Measurements from ENCODE around the gene PAXX. TPM values are rescaled to one million over a fixed set of nuclear protein-coding genes. Genes with fewer than 3 reads are reported as not detected.

Gene PAXX
- total RNA-seq, 4 donors from 2014 or later, result 52.3 to 92.4 (median 63.0) TPM

- TF ChIP-seq CTCF (IDR thresholded peaks at IDR 0.05), result no peak
- Histone ChIP-seq H3K4me3 (no peak overlapping the region), H3K4me1 (peaks cover 0 to 30% (median 7%) of the 10 kb centered on the region in 4 donors)
Measured at GRCh38 chr9:136990242-136990911, 1.8 kb upstream of the PAXX start.

DNA sequence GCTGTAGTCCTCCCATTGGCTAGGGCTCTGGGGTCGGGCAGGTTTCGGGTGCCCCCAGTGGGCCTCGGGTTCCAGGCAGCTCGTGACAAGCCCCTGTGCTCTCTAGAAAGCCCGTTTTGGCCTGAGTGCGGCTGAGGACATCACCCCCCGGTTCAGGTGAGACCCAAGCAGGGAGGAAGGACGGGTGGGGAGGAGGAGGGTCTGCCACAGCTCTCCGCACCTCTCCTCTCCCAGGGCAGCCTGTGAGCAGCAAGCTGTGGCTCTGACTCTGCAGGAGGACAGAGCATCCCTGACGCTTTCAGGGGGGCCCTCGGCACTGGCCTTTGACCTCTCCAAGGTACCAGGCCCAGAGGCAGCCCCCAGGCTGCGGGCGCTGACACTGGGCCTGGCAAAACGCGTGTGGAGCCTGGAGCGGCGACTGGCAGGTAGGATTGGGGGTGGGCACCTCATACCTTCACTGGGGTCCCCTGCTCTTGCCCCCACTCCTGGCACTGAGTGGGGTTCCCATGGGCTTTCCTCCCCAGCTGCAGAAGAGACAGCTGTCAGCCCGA is 672 bp downstream of the PAXX start:
- TF ChIP-seq CTCF (IDR thresholded peaks at IDR 0.05) (no peak), POLR2A (IDR thresholded peaks at IDR 0.05) (no peak)
- no peaks in the 10 kb centered on the region for H3K27me3 ChIP-seq
- H3K4me1 ChIP-seq, result peaks cover 3 to 50% (median 28%) of the 10 kb centered on the region in 4 donors
- peak overlapping the region; percentile 67 to 88 (median 80) for H3K4me3 ChIP-seq
- no peak for DNase-seq
- peaks cover 0 to 7% (median 0%) of the 10 kb centered on the region in 3 donors for H3K36me3 ChIP-seq
- no peaks in the 10 kb centered on the region for H3K9me3 ChIP-seq
- peak overlapping the region; percentile 82 to 99 (median 91) for H3K27ac ChIP-seq

More at GRCh38 chr9:136990242-136990911, 1.8 kb upstream of the PAXX start:
- no peak for DNase-seq
- H3K9me3 ChIP-seq, result no peaks in the 10 kb centered on the region
- H3K27ac ChIP-seq, result no peak overlapping the region
- peaks cover 0 to 7% (median 0%) of the 10 kb centered on the region in 3 donors for H3K36me3 ChIP-seq
- H3K27me3 ChIP-seq, result peaks cover 0 to 7% of the 10 kb centered on the region in 2 donors

- Histone ChIP-seq H3K27me3 (no peaks in the 10 kb centered on the region), H3K4me3 (no peak overlapping the region), H3K9me3 (no peaks in the 10 kb centered on the region), H3K36me3 (peaks cover 0 to 7% (median 0%) of the 10 kb centered on the region in 3 donors), H3K27ac (no peak overlapping the region), H3K4me1 (peaks cover 3 to 50% (median 29%) of the 10 kb centered on the region in 4 donors)
- no peak for TF ChIP-seq CTCF (IDR thresholded peaks at IDR 0.05)
- no peak for TF ChIP-seq POLR2A (IDR thresholded peaks at IDR 0.05)
- no peak for DNase-seq
Measured at GRCh38 chr9:136994180-136994887, 2.1 kb downstream of the PAXX start.

DNA sequence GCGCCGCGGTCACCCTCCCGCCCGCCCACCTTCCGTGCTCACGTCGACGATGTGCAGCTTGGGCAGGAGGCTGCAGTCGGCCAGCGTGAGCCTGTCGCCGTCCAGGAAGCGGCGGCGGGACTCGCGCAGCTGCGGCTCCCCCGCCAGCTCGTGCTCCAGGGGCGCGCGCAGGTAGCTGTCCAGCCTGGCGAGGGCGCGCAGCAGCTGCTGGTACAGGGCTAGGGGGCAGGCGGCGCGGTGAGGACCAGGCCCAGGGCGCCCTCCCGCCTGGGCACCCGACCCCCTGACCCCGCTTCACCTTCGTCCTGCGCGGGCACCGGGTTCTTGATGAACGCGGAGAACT is 2.6 kb downstream of the PAXX start:
- H3K9me3 ChIP-seq, result no peaks in the 10 kb centered on the region
- TF ChIP-seq CTCF (IDR thresholded peaks at IDR 0.05) (no peak), POLR2A (IDR thresholded peaks at IDR 0.05) (no peak)
- peak overlapping the region in 1 of 4 donors; percentile 12 for H3K4me3 ChIP-seq
- no peak overlapping the region for H3K27ac ChIP-seq
- DNase-seq, result no peak
- no peaks in the 10 kb centered on the region for H3K27me3 ChIP-seq
- H3K4me1 ChIP-seq, result peaks cover 3 to 50% (median 29%) of the 10 kb centered on the region in 4 donors
- H3K36me3 ChIP-seq, result peaks cover 0 to 7% (median 0%) of the 10 kb centered on the region in 3 donors

- TF ChIP-seq CTCF (IDR thresholded peaks at IDR 0.05) (no peak), POLR2A (IDR thresholded peaks at IDR 0.05) (no peak)
- peaks cover 3 to 50% (median 29%) of the 10 kb centered on the region in 4 donors for H3K4me1 ChIP-seq
- peak overlapping the region in 1 of 4 donors; percentile 69 for H3K27ac ChIP-seq
- H3K27me3 ChIP-seq, result no peaks in the 10 kb centered on the region
- H3K9me3 ChIP-seq, result no peaks in the 10 kb centered on the region
- peaks cover 0 to 7% (median 0%) of the 10 kb centered on the region in 3 donors for H3K36me3 ChIP-seq
- peak overlapping the region in 1 of 4 donors; percentile 12 for H3K4me3 ChIP-seq
- DNase-seq, result no peak
Measured at GRCh38 chr9:136995362-136995761, 3.1 kb downstream of the PAXX start.

Data from Peyer's patch (tissue), 4 donors.